ENCODE measurements around the gene C3orf49.

The C3orf49 gene, protein sequence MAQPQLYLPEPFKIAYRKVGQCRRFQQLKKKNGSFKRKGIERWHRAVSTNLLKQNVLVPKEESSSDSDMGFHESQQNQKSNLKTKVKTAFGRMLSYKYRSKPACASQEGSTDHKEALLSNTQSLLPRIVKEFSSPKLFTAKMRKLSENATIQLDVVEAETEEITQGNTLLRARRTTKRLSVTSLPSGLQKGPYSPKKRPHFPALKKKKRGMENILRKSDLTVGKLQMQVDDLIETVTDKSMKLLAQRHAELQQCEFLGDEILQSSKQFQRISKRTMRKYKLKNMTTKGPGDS

DNA sequence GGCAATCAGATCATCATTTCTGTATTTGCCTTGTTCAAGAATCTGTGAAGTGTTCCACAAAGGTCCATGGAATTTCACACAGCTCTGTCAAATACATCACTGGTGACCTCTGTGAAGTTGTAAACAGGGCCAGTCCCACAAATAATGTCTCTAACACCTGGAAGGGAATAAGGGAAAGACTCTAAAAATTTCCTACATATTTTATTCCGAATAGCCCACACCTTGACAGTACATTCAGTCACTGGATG, at the start of gene C3orf49:
C3orf49 (plus strand) TSS at position 149 of the 248 bp plus-strand sequence. CDS start 173 bp downstream, outside the sequence.
- FAIRE-seq = no peak

DNA sequence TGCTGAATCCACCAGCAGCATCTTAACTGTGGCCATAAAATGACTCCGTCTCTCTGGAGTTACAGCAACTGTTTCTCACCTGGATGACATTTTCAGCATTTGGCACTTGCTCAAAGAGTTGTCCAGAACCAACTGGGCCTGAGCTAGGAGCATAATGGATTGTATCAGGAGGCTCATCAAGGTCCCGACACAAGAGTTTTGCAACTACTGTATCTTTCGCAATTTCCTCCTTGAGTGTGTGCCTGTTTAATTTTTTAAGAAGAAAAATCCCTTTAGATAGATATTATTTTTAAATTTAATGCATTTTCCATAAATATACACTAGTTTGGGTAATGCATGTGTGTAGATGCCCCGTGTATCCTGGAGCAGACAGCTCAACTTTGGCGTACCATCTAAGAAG, 44.3 kb upstream of the C3orf49 start:
- DNase-seq (ENCODE audit: low spot score) (no peak), FAIRE-seq (no peak)

More for the DNA sequence above, at the start of gene C3orf49:
- DNase-seq (ENCODE audit: low spot score) = no peak

DNA sequence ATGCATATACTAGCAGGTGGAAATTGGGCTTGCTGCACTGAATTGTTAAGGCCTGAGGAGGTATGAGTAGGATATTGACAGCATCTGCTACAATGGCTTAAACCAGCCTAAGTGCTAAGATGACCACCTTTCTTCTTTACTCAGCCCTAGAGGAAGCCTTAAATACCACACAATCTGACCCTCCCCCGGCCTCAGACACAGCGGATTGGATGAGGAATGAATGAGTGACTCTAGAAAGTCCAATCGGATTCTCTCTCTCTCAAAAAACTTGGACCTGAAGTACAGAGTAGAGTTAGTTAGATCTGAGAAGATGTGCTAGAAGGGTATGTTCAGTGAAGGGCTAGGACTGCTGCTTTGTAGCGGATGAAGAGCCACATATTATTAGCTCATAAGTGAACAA, 39.9 kb upstream of the C3orf49 start:
- FAIRE-seq = no peak
- DNase-seq (ENCODE audit: low spot score) = no peak

DNA sequence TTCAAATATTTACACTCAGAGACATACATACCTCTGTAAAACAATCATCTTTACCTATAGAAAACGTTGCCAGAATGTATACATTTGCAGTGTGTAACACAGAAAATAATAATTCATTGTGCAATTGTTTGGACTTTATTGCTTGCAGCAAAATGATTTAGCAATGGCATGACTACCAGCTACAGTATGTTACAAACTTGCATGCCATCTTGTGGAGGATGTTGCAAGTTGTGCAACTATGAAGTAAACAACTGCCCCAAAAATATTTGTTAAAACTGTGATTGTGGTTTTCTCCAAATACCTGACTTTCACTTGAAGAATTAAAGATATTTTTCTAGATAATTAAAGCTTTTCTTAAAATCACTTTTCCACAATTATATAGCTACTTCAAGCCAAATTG, 27.1 kb upstream of the C3orf49 start:
- no peak for DNase-seq (ENCODE audit: low spot score)
- no peak for FAIRE-seq

DNA sequence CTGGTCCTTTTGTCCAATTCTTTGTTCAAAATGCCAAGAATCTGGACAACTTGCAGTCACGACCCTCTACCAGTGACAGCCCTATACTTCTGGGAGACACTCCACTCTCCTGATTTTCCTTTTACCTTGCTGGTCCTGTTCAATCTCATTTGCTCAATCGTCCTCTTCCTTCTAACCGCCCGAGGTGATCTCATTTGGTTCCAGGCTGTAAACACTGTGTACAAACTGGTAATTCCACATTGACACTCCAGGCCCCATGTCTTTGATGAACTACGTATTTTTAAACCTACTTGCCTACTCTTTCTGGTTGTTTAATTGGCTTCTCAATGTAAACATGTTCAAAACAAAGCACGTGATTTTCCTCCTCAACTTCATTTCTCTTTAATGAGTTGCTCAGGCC, 23.7 kb upstream of the C3orf49 start:
- FAIRE-seq = no peak
- DNase-seq (ENCODE audit: low spot score) = no peak

DNA sequence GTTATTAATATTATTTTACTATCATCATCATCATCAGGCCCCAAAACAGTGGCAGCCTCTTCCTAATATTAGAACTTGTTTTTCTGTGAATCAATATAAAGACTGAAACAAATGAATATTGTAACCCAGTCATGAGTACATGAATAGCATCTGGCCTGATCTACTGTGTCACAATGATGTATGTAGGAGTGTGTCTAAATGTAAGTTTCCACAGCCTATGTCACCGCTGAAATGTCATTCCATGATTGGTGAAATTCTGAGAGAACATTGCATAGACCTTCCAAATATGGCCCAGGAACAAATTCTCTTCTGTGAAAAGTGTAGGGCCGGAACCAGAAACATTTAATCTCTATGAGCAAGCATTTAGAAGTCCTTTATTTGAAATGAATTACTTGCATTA, 20.6 kb upstream of the C3orf49 start:
- DNase-seq (ENCODE audit: low spot score) (no peak), FAIRE-seq (no peak)

DNA sequence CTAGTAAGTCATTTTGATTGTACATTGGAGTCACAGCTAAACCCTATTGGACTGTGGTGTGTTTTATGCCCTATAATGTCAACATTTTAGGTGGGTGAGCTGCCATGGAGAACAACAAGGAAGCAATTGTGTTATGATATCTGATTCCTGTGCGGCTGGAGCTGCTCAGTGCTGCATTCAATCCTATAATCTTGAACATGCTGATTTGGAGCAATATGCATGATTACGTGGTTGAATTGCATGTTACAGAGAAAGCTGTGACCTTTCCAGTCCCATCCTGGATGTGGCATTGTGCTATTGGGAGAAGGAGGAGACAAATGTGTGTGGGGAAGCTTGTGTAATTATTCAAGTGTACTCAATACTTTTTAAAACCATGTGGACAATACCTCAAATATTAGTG, 20.1 kb upstream of the C3orf49 start:
- no peak for FAIRE-seq

DNA sequence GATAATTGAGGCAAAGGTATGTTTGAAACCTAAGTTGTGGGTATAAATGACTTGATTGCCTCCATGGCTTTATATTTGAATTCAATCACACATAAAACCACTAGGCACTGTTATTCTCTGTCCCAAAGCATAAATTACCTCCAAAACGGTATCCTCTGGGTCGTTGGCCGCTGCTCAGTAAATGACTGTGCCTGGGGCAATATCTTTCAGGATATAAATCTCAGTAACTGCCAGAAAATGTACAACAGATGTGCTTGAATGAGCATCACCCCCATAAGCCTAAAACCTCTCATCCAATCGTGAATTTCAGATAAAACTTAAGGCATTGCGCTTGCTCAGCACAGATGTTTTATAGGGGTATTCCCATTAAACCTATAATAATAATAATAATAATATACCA, 19.0 kb upstream of the C3orf49 start:
- FAIRE-seq = no peak
- DNase-seq (ENCODE audit: low spot score) = no peak

More for the DNA sequence above, 20.1 kb upstream of the C3orf49 start:
- no peak for DNase-seq (ENCODE audit: low spot score)

DNA sequence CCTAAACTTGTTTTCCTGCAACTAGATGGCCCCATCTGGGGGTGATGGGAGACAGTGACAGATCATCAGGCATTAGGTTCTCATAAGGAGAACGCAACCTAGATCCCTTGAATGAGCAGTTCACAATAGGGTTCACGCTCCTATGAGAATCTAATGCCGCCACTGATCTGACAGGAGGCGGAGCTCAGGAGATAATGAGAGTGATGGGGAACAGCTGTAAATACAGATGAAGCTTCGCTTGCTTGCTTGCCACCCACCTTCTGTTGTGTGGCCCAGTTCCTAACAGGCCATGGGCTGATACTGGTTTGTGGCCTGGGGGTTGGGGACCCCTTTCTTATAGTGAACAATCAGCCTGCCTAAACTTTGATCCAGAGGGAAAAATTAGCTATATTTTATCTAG, 15.2 kb upstream of the C3orf49 start:
- FAIRE-seq (no peak), DNase-seq (ENCODE audit: low spot score) (no peak)

DNA sequence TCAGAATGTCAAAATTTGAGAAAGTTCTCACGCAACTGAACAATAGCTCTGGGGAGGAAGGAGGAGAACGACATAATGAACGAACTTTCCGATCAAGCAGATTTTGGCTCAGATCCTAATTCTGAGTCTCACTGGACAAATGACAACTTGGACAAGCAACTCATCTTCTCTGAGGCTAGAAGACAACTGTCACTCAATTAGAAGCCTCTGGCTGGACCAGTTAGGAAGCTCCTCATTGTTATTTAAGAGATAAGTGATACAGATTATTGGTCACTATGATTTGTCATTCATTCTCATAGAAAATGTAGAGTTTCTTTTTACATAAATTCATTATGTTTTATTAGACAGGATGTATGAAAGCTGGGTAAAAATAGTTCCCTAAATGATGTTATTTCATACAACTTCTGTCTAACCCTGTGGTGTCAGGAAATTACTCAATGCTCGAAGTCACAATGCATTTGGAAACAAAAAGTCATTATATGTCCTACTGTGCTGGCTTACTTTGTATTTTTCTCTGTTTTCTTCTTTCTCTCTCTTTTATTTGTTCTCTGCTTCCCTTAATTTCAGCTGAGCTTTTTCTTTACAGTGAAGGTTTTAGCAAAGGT, 11.0 kb upstream of the C3orf49 start:
- FAIRE-seq (no peak), DNase-seq (ENCODE audit: low spot score) (no peak)

DNA sequence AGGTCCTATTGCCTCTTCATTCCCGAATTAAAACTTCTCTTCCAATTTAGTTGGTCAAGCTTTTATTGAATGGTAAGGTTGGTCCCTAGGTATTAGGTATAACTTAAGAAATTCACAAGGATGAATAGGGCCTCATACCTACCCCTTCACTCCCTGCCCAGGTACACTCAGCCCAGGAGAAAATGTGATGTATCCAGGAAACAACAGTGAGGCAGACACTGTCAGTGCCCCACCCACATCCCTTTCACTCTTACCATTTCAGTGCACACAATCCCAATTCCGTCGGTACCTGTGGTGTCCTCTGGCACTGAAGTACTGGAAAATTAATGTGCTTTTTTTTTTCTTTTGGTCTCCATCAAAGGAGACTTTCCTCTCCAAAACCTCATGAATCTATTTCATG, 10.5 kb upstream of the C3orf49 start:
- no peak for FAIRE-seq
- DNase-seq (ENCODE audit: low spot score) = no peak

DNA sequence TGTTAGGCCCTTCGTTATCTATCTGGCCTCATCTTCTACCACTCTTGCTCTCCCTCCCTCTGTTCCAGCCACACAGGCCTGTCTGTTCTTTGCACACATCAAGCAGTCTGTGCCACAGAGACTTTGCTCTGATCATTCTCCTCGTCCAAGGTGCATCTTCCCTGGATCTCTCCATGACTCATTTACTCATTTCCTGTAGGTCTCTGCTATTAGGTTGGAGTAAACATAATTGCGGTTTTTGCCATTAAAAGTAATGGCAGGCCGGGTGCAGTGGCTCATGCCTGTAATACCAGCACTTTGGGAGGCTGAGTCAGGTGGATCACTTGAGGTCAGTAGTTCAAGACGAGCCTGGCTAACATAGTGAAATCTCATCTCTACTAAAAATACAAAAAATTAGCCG, 9.5 kb upstream of the C3orf49 start:
- FAIRE-seq (peak; percentile 91), DNase-seq (ENCODE audit: low spot score) (peak; percentile 79)

DNA sequence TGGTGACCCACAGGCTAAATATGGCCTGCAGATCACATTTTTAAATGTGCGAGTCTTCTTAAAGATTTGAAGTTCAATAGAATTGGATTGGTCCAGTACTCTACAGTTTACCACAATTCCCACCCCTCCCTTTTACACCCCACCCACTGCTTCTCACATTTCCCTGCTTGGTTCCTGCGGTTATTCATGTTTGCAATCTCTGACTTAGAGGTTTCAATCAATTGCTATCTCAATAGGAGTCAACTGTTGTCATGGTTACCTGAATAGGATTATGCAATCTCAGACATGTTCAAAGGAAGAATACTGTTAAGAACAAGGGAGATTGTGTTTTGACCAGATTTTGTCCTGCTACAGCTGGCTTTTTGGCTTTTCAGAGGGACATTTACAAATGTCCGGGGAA, 4.9 kb upstream of the C3orf49 start:
- FAIRE-seq (no peak), DNase-seq (ENCODE audit: low spot score) (no peak)

DNA sequence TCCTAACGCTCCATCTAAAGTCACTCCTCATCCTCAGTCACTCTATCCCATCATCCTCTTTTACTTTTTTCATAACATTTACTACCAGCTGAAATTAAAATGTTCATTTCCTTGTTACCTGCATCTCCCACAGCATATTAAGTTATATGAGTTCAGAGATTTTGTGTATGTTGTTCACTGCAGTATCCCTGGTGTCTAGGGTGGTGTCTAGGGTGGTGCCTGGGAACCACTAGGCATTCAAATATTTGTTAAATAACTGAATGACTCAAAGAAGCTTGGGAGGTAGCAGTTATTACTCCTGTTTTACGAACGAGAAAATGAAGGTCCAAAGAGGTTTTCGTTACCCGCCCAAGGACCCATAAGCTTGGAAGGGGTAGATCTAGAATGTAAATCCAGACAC, 1.9 kb upstream of the C3orf49 start:
- no peak for DNase-seq (ENCODE audit: low spot score)
- no peak for FAIRE-seq

DNA sequence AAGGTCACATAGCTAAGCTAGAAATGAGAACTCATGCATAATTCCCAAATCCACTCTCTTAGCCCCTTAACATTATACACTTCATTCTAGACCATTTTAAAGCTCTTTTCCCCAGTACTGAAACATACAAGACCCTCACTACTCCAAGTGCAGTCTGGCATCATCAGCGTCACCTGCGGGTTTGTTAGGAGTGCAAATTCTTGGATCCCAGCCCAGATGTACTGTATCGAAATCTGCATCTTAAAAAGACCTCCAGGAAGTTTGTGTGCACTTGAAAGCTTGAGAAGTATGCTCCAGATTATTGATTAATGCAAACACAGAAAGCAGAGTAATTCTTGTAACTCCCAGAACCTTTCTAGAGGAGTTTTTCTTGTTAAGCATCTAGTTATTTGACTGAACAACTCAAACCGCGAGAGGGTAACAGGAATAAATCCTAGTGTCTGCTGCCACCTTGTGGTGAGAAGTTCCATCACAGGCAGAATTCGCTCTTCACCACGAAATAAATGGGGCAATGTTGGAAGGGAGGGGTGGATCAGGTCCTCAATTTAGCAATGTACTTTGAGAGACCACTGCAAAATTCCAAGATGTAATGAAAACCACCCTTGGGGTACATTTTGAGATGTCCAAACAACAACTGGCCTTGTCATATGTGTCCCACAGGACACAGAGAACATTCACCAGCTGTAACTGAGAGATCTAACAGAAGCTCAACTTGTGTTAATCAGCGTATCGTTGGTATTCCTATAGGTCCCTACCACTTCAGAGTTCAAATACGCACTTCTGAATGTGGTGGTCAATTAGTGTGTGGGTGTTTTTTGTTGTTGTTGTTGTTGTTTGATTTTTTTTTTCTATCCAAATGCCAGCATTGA, 583 bp upstream of the C3orf49 start:
- DNase-seq (ENCODE audit: low spot score) (peak; percentile 13), FAIRE-seq (peak; percentile 63)

DNA sequence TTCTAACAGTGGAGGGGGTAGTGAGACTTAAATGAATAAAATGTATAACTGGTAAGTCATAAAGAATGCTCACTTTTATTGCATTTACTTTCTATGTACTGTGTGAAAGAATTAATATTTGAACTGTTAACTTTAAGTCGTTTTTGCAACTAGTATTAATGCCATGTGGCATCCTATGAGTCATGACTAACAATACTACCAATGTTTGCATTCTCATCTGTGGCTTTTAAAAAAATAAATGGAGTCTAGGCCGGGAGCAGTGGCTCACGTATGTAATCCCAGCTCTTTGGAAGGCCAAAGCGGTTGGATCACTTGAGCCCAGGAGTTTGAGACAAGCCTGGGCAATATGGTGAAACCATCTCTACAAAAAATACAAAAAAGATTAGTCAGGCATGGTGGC, 5.2 kb downstream of the C3orf49 start:
- DNase-seq (ENCODE audit: low spot score) (peak; percentile 53), FAIRE-seq (peak; percentile 7)

DNA sequence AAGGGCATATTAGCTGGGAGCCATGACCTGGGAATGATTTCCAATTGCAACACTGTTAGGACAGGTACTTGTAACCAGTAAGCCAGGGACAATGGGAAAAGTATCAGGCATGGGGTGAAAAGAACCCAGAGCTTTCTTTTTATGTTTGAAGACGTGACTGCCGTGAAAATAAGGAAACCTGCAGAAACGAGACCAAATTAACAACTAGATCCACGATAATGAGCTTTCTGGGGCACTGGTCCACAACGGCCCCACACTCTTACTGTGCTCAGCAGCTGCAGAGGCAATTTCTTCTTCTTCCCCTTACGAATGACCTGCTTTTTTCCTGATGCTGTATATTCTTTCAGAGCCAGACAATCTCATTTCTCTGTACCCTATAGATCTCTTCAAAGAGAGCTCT, 11.4 kb downstream of the C3orf49 start:
- FAIRE-seq = no peak

DNA sequence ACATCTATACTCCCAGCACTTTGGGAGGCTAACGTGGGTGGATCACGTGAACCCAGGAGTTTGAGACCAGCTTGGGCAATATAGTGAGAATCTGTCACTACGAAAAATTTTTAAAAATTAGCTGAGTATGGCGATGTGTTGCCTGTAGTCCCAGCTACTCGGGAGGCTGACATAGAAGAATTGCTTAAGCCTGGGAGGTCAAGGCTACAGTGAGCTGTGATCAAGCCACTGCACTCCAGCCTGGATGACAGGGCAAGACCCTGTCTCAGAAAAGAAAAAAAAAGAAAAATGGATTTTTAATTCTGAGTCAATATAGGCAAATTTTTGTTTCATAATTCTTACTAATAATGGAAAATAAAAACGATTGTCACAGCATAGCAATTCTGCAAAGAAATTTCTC, 13.3 kb downstream of the C3orf49 start:
- no peak for FAIRE-seq
- no peak for DNase-seq (ENCODE audit: low spot score)

More for the DNA sequence above, 11.4 kb downstream of the C3orf49 start:
- DNase-seq (ENCODE audit: low spot score) = no peak

DNA sequence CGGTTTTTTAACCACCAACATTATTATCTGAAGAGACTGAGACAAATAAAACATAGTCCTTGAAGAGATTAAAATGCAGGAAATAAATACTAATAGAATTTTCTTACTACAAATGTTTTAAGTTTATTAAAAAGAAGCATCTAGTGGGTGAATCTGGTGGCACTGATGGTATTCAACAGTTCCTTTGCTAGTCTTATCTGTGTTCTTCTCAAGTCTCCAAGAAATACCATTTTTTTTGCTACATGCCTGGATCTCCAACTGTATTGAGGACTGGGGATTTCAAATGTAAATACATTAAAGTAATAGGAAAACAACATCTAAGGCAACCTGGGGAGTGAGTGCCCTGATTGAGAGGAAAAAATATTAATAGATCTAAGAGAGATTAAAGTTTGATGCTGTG, 22.6 kb downstream of the C3orf49 start:
- FAIRE-seq (no peak), DNase-seq (ENCODE audit: low spot score) (no peak)

DNA sequence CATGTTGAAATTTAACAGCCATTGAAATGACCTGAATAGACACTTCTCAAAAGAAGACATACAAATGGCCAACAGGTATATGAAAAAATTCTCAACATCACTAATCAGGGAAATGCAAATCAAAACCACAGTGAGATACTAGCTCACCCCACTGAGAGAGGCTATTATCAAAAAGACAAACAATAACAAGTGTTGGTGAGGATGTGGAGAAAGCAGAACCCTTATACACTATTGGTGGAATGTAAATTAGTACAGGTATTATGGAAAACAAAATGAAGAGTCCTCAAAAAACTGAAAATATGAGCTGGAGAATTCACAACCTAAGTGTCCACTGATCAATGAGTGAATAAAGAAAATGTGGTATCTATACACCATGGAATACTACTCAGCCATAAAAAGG, 23.0 kb downstream of the C3orf49 start:
- FAIRE-seq (no peak), DNase-seq (ENCODE audit: low spot score) (no peak)

DNA sequence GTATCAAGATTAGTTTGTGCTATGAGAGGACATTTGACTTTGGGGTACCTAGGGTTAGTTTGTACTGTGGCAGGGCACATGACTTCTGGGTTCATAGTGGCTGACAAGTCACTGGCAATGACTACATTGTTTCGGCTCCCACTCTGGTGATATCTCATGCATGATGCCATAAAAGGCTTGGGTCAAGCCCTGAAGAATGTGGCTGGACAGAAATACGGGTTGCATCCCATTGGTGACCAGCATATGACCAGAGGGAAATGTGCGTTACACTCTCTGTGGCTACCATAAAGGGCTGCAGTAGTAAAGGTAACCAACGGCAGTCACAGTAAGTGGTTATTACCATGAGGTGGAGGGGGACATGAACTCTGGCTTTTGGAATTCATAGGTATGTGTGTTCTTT, 26.1 kb downstream of the C3orf49 start:
- no peak for DNase-seq (ENCODE audit: low spot score)

DNA sequence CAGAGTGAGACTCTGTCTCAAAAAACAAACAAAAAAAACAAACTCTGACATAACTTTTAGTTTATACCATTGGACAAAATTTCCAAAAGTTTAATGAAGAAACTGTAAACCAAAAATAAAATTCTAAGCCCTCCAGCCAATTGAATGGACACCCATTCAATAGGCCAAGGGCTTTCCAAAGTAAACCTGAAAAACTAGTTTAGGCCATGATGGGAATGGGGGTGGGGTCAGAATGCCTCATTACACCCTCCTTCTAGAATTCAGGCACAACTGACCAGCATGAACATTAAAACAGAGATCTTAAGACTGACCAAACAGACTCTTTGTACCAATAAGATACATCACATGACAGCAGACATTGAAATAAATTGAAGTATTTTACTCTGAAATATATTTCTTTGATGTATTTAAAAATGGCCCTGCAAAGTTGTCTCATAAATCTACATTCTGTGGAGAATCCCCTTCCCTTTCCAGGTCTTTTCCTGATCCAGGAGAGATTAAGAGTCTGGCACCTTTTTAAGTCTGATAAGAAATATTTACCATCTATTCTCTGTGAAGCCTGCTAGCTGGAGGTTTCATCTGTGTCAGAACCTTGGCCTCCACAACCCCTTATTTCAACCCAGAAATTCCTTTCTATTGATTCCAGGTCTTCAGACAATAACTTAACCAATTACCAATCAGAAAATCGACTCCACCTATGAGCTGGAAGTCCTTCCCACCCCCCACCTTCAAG, 28.8 kb downstream of the C3orf49 start:
- FAIRE-seq (no peak), DNase-seq (ENCODE audit: low spot score) (no peak)

More for the DNA sequence above, 26.1 kb downstream of the C3orf49 start:
- FAIRE-seq = no peak
